SW 1271 (cell line): ENCODE results near the gene KASH5.
"Not testable (repeated sequence)": the region's sequence is repeated elsewhere in the genome, so short reads cannot be mapped to it uniquely, and the experiment has no call there.

Experiments
- DNase-seq, 2 experiments: peaks; one replicate each; lab custom pipeline; 2025; lab: John Stamatoyannopoulos, UW

KASH5 gene

DNA sequence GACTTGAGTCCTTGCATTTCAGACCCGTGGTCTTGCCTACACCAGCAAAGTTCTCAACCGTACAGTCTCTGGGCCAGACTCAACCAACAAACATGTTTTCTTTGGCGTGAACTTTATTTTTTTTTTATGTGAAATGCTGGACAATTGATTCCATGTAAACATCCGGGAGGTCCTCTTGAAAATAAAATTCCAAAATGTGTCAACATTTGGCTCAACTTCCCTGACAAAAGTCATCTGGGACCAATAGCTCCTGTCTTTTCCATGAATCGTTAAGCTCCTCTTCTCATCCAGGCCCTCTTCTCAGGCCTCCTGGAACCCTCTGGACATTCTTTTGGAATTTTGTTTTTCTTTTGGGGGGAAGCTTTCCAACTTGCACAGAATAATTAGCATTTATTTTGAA, 67.7 kb downstream of the KASH5 start:
- no peak for DNase-seq

DNA sequence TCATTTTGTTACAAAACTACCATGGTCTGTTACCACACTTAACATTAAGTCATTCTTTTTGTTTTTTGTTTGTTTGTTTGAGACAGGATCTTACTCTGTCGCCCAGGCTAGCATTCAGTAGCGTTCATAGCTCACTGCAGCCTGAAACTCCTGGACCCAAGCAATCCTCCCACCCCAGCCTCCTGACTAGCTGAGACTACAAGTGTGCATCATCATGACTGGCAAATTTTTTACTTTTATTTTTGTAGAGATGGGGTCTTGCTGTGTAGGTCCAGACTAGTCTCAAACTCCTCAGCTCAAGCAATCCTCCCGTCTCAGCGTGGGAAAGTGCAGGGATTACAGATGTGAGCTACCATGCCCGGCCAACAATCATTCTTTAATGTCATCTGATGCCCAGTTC, 68.3 kb downstream of the KASH5 start:
- no peak for DNase-seq

DNA sequence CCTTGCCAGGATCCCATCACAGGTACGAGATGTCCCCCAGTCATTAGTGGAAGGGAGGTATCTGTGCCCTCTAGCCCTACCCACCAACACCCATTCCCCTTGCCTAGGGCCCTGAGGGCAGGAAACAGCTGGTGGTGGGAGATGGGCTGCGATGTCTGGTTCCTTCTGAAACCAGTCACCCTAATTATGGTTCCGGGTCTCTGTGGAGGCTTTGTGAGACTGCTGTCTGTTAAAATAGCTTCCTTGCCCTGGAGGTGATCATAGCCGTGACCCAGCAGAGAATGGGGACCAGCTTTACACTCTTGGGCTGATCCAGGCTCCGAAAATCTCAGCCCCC, 70.5 kb downstream of the KASH5 start:
- no peak for DNase-seq

DNA sequence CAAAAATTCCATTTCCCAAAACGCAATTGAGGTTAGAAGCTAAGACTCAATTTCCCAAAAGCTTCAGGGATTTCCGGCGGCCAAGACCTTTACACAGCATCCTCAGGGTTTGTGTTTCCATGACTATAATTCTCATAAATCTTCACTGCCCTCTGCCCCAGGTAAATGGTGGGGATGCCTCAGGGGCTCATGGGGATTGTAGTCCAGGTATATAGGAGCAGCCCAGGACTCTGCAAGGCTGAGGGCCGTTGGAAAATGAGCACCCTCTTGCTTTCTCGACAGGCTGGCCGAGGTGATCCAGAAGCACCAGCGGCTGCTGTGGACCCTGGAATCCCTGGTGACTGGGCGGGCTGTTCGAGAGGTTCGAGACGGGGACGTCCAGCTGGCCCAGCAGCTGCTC, 71.3 kb downstream of the KASH5 start:
- no peak for DNase-seq

GRCh38 chr19:49461130-49461529, 73.1 kb downstream of the KASH5 start:
- DNase-seq: not testable (repeated sequence)

GRCh38 chr19:49461656-49462055, 73.6 kb downstream of the KASH5 start:
- no peak for DNase-seq

GRCh38 chr19:49462492-49462891, 74.4 kb downstream of the KASH5 start:
- no peak for DNase-seq

GRCh38 chr19:49463960-49464740, 76.1 kb downstream of the KASH5 start:
- DNase-seq: no peak

DNA sequence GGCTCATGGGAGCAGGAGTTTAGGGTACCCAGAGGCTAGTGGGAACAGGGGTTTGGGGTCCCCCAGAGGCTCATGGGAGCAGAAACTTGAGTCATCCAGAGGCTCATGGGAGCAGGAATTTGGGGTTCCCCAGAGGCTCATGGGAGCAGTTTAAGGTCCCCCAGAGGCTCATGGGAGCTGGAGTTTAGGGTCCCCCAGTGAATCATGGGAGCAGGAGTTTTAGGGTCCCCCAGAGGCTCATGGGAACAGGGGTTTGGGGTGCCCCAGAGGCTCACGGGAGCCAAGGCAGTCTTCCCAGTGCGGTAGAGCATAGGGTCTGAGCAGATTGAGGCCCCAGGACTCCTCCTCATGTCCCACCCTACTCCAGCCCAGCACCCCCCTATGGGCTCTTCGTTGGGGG, 77.3 kb downstream of the KASH5 start:
- no peak for DNase-seq
